Loucy (cell line): ENCODE data around the gene KLHL30.

Experiments
- H2AFZ ChIP-seq: fragments of 200-600 bp; sonication (generic); 2 replicates; pipeline ENCODE4 v1.6.0; 2016; ENCODE audit warnings: antibody characterized with exemption, mild to moderate bottlenecking, low read length, moderate library complexity
- H3F3A ChIP-seq: fragments of 200-600 bp; 2 replicates; pipeline ENCODE4 v1.6.0; 2016; ENCODE audit warnings: antibody characterized with exemption, low read depth, mild to moderate bottlenecking
- H3K27me3 ChIP-seq: fragments of 200-600 bp; sonication (generic); 2 replicates; pipeline ENCODE4 v1.6.1; 2014; ENCODE audit warnings: low read length, mild to moderate bottlenecking; ENCODE audit not compliant: insufficient read depth, poor library complexity, severe bottlenecking
- H3K36me3 ChIP-seq: fragments of 200-600 bp; sonication (generic); 2 replicates; pipeline ENCODE4 v1.6.1; 2016; ENCODE audit warnings: low read length; ENCODE audit not compliant: insufficient read depth
- H3K4me1 ChIP-seq: fragments of 200-600 bp; sonication (generic); 2 replicates; pipeline ENCODE4 v1.5.1; 2014; ENCODE audit warnings: low read length, mild to moderate bottlenecking; ENCODE audit not compliant: insufficient read depth, poor library complexity, severe bottlenecking
- H3K4me2 ChIP-seq: fragments of 200-600 bp; sonication (generic); 2 replicates; pipeline ENCODE4 v1.6.0; 2014; ENCODE audit warnings: antibody characterized with exemption, low read length, low read depth, mild to moderate bottlenecking; ENCODE audit not compliant: poor library complexity, severe bottlenecking
- H3K4me3 ChIP-seq: fragments of 200-600 bp; sonication (generic); 2 replicates; pipeline ENCODE4 v1.5.1; 2014; ENCODE audit warnings: low read length, mild to moderate bottlenecking, mixed read lengths; ENCODE audit not compliant: poor library complexity, severe bottlenecking
- H3K79me2 ChIP-seq: fragments of 200-600 bp; sonication (generic); 2 replicates; pipeline ENCODE4 v1.6.1; 2014; ENCODE audit warnings: low read length; ENCODE audit not compliant: insufficient read depth
- H3K9ac ChIP-seq: fragments of 200-600 bp; sonication (generic); 2 replicates; pipeline ENCODE4 v1.6.0; 2014; ENCODE audit warnings: mild to moderate bottlenecking, low read depth, low read length, moderate library complexity; ENCODE audit not compliant: poor library complexity, severe bottlenecking
- H3K9me2 ChIP-seq: fragments of 200-600 bp; sonication (generic); replicated peaks from 2 replicates; pipeline ENCODE4 v1.6.1; 2016; ENCODE audit warnings: low read depth, low read length, mixed read lengths
- H3K9me3 ChIP-seq: fragments of 200-600 bp; sonication (generic); 2 replicates; pipeline ENCODE4 v1.6.1; 2014; ENCODE audit warnings: mild to moderate bottlenecking, antibody characterized with exemption, low read length, low read depth; ENCODE audit not compliant: insufficient read depth
- H4K20me1 ChIP-seq: fragments of 200-600 bp; sonication (generic); 2 replicates; pipeline ENCODE4 v1.6.0; 2014; ENCODE audit warnings: antibody characterized with exemption, low read length, mild to moderate bottlenecking; ENCODE audit not compliant: insufficient read depth, poor library complexity, severe bottlenecking
- CTCF ChIP-seq: fragments of 200-600 bp; sonication (generic); conservative IDR thresholded peaks from 2 replicates; pipeline ENCODE4 v1.5.1; 2014; ENCODE audit warnings: mild to moderate bottlenecking, antibody characterized with exemption, low read length
- EZH2phosphoT487 ChIP-seq: fragments of 200-600 bp; IDR thresholded peaks from 2 replicates; pipeline ENCODE4 v1.6.1; 2018; ENCODE audit warnings: antibody characterized with exemption, mild to moderate bottlenecking, moderate library complexity, borderline replicate concordance

The KLHL30 gene

GRCh38 chr2:238159661-238160205 lies 21.3 kb downstream of the KLHL30 start:
- H3F3A ChIP-seq = no peaks in the 10 kb centered on the region
- H2AFZ ChIP-seq = peak overlapping the region; percentile 88
- no peaks in the 10 kb centered on the region for H3K36me3 ChIP-seq
- peak overlapping the region; percentile 47 for H3K9ac ChIP-seq
- TF ChIP-seq CTCF = no peak
- no peak for TF ChIP-seq EZH2phosphoT487
- no peaks in the 10 kb centered on the region for H3K9me2 ChIP-seq
- H4K20me1 ChIP-seq = no peaks in the 10 kb centered on the region
- no peaks in the 10 kb centered on the region for H3K9me3 ChIP-seq
- no peaks in the 10 kb centered on the region for H3K79me2 ChIP-seq
- H3K4me3 ChIP-seq = peak overlapping the region; percentile 72
- peaks cover 14% of the 10 kb centered on the region for H3K4me1 ChIP-seq
- H3K4me2 ChIP-seq = peak overlapping the region; percentile 67
- H3K27me3 ChIP-seq = no peaks in the 10 kb centered on the region

- peak overlapping the region; percentile 67 for H3K4me2 ChIP-seq
These were observed 22.0 kb downstream of the KLHL30 start for GRCh38 chr2:238160206-238161129.

More at GRCh38 chr2:238160206-238161129, 22.0 kb downstream of the KLHL30 start:
- H3K9me3 ChIP-seq = no peaks in the 10 kb centered on the region
- no peaks in the 10 kb centered on the region for H4K20me1 ChIP-seq
- H3K4me1 ChIP-seq = peaks cover 14% of the 10 kb centered on the region
- no peaks in the 10 kb centered on the region for H3F3A ChIP-seq
- H3K9me2 ChIP-seq = no peaks in the 10 kb centered on the region
- H3K27me3 ChIP-seq = no peaks in the 10 kb centered on the region
- peak overlapping the region; percentile 88 for H2AFZ ChIP-seq
- H3K9ac ChIP-seq = peak overlapping the region; percentile 47
- TF ChIP-seq CTCF = peak; percentile 90
- no peak for TF ChIP-seq EZH2phosphoT487
- H3K4me3 ChIP-seq = peak overlapping the region; percentile 72
- H3K36me3 ChIP-seq = no peaks in the 10 kb centered on the region
- no peaks in the 10 kb centered on the region for H3K79me2 ChIP-seq
